HepG2 (cell line): ENCODE measurements around the gene ZFHX3. TPM values are rescaled to one million over a fixed set of nuclear protein-coding genes. Genes with fewer than 3 reads are reported as not detected.

Experiments
- ISL2 ChIP-seq: sonication (generic); formaldehyde crosslinking; IDR thresholded peaks from 2 replicates; pipeline ENCODE4 v1.5.0; 2020; ENCODE audit warnings: missing genetic modification reagents
- MED8 ChIP-seq: sonication (generic); formaldehyde crosslinking; IDR thresholded peaks from 2 replicates; pipeline ENCODE4 v1.8.1; 2023; ENCODE audit warnings: mild to moderate bottlenecking, missing genetic modification reagents; ENCODE audit not compliant: insufficient replicate concordance
- ONECUT2 ChIP-seq: sonication (generic); formaldehyde crosslinking; IDR thresholded peaks from 2 replicates; pipeline ENCODE4 v1.4.0; 2020; ENCODE audit warnings: missing genetic modification reagents
- PRPF4 ChIP-seq: fragments of 200-400 bp; formaldehyde crosslinking; IDR thresholded peaks from 2 replicates; pipeline ENCODE4 v1.6.1; 2016; ENCODE audit warnings: low read length, low read depth; ENCODE audit not compliant: poor library complexity, severe bottlenecking
- SOX13 ChIP-seq, 3 experiments: fragments of 450-650 bp in 1 of 3; sonication (generic) in 1 of 3; formaldehyde crosslinking in 1 of 3; IDR thresholded peaks in 2 of 3; conservative IDR thresholded peaks in 1 of 3; 2 replicates each; pipeline versions ENCODE4 v1.5.0 to v1.6.1; 2016 to 2020; ENCODE audit warnings: antibody characterized with exemption in 1 of 3, mild to moderate bottlenecking in 1 of 3, missing compliant biosample characterization in 1 of 3, missing genetic modification reagents in 1 of 3, moderate library complexity in 1 of 3
- THAP11 ChIP-seq: IDR thresholded peaks from 2 replicates; pipeline ENCODE4 v1.6.1; 2016; ENCODE audit warnings: missing biosample characterization, missing genetic modification reagents
- ZBTB1 ChIP-seq: sonication (generic); formaldehyde crosslinking; IDR thresholded peaks from 2 replicates; pipeline ENCODE4 v1.4.0; 2020; ENCODE audit warnings: missing genetic modification reagents, borderline replicate concordance
- ZNF136 ChIP-seq: sonication (generic); formaldehyde crosslinking; IDR thresholded peaks from 2 replicates; pipeline ENCODE4 v1.8.1; 2022; ENCODE audit warnings: low read depth, mild to moderate bottlenecking, moderate library complexity, missing genetic modification reagents
- ZNF138 ChIP-seq: sonication (generic); formaldehyde crosslinking; IDR thresholded peaks from 2 replicates; pipeline ENCODE4 v1.5.0; 2020; ENCODE audit warnings: mild to moderate bottlenecking, low read depth, missing genetic modification reagents
- ZNF432 ChIP-seq: sonication (generic); formaldehyde crosslinking; IDR thresholded peaks from 2 replicates; pipeline ENCODE4 v1.5.0; 2020; ENCODE audit warnings: missing genetic modification reagents, mild to moderate bottlenecking, borderline replicate concordance
- ZNF556 ChIP-seq: sonication (generic); formaldehyde crosslinking; IDR thresholded peaks from 2 replicates; pipeline ENCODE4 v1.4.0; 2020; ENCODE audit warnings: mild to moderate bottlenecking, missing genetic modification reagents, borderline replicate concordance
- polyA plus RNA-seq, 8 experiments: library from polyadenylated mRNA; depleted of rRNA in 3 of 8; stranded (reverse) in 7 of 8; unstranded in 1 of 8; fragments of >200 nt; fragmentation: Illumina TruSeq in 4 of 8; extraction: Trizol in 4 of 8; gene quantifications; 2 replicates each; pipeline versions ENCODE4 v1.2.1 to v1.2.3, GENCODE V29; 2011 to 2016; ENCODE audit warnings: low read depth in 4 of 8, missing spikeins in 1 of 8, mixed read lengths in 1 of 8; ENCODE audit not compliant: insufficient read depth in 1 of 8
- total RNA-seq, 5 experiments: library from RNA; depleted of rRNA; stranded (reverse); fragments of >200 nt; fragmentation: Illumina TruSeq; extraction: Trizol; gene quantifications; 2 replicates each; pipeline ENCODE4 v1.2.3, GENCODE V29; 2016; ENCODE audit warnings: low read depth in 1 of 5
- TF ChIP-seq, protein P1 (sequence below): fragments of 450-650 bp; IDR thresholded peaks from 2 replicates; pipeline ENCODE4 v1.6.1; 2017; ENCODE audit warnings: mild to moderate bottlenecking
- TF ChIP-seq, protein P2 (sequence below): sonication (generic); formaldehyde crosslinking; IDR thresholded peaks from 2 replicates; pipeline ENCODE4 v1.8.0; 2022; ENCODE audit warnings: mild to moderate bottlenecking, missing genetic modification reagents, moderate library complexity
- TF ChIP-seq, protein P3 (sequence below): sonication (generic); formaldehyde crosslinking; IDR thresholded peaks from 2 replicates; pipeline ENCODE4 v1.8.0; 2022; ENCODE audit warnings: low read depth, missing genetic modification reagents
- TF ChIP-seq, protein P4 (sequence below): sonication (generic); formaldehyde crosslinking; IDR thresholded peaks from 2 replicates; pipeline ENCODE4 v1.4.0; 2020; ENCODE audit warnings: missing genetic modification reagents, borderline replicate concordance
- TF ChIP-seq, protein P5 (sequence below): IDR thresholded peaks from 2 replicates; pipeline ENCODE4 v1.4.0; 2020; ENCODE audit warnings: mild to moderate bottlenecking, missing genetic modification reagents
- TF ChIP-seq, protein P6 (sequence below): IDR thresholded peaks from 2 replicates; pipeline ENCODE4 v1.6.1; 2016; ENCODE audit warnings: low read depth, borderline replicate concordance

ZFHX3 gene
- total and polyA plus RNA-seq, 2 of the 13 experiments (the other 11 are each of a cell fraction or from before 2014, with no cell fraction given) = 5.0 to 6.0 TPM

DNA sequence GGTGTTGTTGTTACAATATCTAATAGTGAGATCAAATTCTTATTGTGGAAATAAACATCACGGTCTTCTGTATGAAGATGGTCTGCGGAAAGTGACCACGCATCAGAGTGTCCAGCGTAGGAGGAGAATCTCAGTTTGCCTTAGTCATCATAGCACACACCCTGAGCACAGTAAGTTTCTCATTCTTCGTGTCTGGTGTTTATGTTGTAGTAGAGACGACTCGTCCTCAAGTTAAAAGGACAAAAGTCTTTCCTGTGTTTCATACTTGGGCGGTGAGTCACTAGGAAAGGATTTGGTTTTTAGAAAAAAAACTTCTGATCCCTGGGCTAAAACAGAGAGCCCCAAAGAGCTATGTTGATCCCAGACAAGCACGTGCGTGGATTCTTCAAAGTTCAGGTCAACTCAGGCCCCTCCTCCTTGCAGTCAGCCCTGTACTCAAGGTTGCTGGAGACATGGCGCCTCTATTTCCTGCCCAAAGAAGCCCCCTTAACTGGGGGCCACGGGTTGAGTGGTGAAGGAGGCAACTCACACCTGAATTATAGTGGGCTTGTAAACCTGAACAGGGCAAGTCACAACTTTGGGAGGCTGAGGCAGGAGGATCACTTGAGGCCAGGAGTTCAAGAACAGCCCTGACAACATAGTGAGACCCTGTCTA lies 170.4 kb downstream of the ZFHX3 start (continued):
- TF ChIP-seq, protein P1, sequence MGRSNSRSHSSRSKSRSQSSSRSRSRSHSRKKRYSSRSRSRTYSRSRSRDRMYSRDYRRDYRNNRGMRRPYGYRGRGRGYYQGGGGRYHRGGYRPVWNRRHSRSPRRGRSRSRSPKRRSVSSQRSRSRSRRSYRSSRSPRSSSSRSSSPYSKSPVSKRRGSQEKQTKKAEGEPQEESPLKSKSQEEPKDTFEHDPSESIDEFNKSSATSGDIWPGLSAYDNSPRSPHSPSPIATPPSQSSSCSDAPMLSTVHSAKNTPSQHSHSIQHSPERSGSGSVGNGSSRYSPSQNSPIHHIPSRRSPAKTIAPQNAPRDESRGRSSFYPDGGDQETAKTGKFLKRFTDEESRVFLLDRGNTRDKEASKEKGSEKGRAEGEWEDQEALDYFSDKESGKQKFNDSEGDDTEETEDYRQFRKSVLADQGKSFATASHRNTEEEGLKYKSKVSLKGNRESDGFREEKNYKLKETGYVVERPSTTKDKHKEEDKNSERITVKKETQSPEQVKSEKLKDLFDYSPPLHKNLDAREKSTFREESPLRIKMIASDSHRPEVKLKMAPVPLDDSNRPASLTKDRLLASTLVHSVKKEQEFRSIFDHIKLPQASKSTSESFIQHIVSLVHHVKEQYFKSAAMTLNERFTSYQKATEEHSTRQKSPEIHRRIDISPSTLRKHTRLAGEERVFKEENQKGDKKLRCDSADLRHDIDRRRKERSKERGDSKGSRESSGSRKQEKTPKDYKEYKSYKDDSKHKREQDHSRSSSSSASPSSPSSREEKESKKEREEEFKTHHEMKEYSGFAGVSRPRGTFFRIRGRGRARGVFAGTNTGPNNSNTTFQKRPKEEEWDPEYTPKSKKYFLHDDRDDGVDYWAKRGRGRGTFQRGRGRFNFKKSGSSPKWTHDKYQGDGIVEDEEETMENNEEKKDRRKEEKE = no peak
- peak; percentile 69 for TF ChIP-seq MED8
- TF ChIP-seq ZBTB1 (CRISPR knock-in tag) = no peak
- TF ChIP-seq PRPF4 = no peak
- TF ChIP-seq, protein P2, sequence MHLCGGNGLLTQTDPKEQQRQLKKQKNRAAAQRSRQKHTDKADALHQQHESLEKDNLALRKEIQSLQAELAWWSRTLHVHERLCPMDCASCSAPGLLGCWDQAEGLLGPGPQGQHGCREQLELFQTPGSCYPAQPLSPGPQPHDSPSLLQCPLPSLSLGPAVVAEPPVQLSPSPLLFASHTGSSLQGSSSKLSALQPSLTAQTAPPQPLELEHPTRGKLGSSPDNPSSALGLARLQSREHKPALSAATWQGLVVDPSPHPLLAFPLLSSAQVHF (CRISPR knock-in tag) = no peak
- no peak for TF ChIP-seq ZNF432 (CRISPR knock-in tag)
- TF ChIP-seq, protein P3, sequence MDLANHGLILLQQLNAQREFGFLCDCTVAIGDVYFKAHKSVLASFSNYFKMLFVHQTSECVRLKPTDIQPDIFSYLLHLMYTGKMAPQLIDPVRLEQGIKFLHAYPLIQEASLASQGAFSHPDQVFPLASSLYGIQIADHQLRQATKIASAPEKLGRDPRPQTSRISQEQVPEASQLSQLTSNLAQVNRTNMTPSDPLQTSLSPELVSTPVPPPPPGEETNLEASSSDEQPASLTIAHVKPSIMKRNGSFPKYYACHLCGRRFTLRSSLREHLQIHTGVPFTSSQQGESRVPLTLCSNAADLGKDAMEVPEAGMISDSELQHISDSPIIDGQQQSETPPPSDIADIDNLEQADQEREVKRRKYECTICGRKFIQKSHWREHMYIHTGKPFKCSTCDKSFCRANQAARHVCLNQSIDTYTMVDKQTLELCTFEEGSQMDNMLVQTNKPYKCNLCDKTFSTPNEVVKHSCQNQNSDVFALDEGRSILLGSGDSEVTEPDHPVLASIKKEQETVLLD (CRISPR knock-in tag) = no peak
- TF ChIP-seq ONECUT2 = no peak
- TF ChIP-seq ZNF556 (CRISPR knock-in tag) = 0 out of 2 replicates have a peak, but pooled peaks have one; percentile 7
- TF ChIP-seq ISL2 (CRISPR knock-in tag) = peak; percentile 71; the same call in 1 of the 2 replicates
- TF ChIP-seq, protein P4, sequence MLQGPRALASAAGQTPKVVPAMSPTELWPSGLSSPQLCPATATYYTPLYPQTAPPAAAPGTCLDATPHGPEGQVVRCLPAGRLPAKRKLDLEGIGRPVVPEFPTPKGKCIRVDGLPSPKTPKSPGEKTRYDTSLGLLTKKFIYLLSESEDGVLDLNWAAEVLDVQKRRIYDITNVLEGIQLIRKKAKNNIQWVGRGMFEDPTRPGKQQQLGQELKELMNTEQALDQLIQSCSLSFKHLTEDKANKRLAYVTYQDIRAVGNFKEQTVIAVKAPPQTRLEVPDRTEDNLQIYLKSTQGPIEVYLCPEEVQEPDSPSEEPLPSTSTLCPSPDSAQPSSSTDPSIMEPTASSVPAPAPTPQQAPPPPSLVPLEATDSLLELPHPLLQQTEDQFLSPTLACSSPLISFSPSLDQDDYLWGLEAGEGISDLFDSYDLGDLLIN = no peak
- TF ChIP-seq THAP11 (CRISPR knock-in tag) = peak; percentile 73
- peak; percentile 41; the same call in 1 of the 2 replicates for TF ChIP-seq SOX13 (IDR thresholded peaks at IDR 0.05)
- TF ChIP-seq SOX13 (CRISPR knock-in tag; conservative IDR thresholded peaks at IDR 0.05 in 1 of 2, IDR thresholded peaks at IDR 0.05 in 1 of 2) = peak in 1 of 2 experiments; percentile 84; a peak in 2 of 4 replicates
- peak; percentile 87; the same call in 1 of the 2 replicates for TF ChIP-seq ZNF136 (CRISPR knock-in tag)
- TF ChIP-seq, protein P5, sequence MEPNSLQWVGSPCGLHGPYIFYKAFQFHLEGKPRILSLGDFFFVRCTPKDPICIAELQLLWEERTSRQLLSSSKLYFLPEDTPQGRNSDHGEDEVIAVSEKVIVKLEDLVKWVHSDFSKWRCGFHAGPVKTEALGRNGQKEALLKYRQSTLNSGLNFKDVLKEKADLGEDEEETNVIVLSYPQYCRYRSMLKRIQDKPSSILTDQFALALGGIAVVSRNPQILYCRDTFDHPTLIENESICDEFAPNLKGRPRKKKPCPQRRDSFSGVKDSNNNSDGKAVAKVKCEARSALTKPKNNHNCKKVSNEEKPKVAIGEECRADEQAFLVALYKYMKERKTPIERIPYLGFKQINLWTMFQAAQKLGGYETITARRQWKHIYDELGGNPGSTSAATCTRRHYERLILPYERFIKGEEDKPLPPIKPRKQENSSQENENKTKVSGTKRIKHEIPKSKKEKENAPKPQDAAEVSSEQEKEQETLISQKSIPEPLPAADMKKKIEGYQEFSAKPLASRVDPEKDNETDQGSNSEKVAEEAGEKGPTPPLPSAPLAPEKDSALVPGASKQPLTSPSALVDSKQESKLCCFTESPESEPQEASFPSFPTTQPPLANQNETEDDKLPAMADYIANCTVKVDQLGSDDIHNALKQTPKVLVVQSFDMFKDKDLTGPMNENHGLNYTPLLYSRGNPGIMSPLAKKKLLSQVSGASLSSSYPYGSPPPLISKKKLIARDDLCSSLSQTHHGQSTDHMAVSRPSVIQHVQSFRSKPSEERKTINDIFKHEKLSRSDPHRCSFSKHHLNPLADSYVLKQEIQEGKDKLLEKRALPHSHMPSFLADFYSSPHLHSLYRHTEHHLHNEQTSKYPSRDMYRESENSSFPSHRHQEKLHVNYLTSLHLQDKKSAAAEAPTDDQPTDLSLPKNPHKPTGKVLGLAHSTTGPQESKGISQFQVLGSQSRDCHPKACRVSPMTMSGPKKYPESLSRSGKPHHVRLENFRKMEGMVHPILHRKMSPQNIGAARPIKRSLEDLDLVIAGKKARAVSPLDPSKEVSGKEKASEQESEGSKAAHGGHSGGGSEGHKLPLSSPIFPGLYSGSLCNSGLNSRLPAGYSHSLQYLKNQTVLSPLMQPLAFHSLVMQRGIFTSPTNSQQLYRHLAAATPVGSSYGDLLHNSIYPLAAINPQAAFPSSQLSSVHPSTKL (CRISPR knock-in tag) = peak; percentile 95
- TF ChIP-seq, protein P6, sequence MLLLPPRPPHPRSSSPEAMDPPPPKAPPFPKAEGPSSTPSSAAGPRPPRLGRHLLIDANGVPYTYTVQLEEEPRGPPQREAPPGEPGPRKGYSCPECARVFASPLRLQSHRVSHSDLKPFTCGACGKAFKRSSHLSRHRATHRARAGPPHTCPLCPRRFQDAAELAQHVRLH (CRISPR knock-in tag) = no peak; the same call in 1 of the 2 replicates
- no peak for TF ChIP-seq ZNF138 (CRISPR knock-in tag)
